ES-I3 (cell line): ENCODE data around the gene SNX3.

Experiments used
- H3K36me3 ChIP-seq: 2 replicates; pipeline ENCODE4 v1.6.1; 2013; ENCODE audit warnings: mild to moderate bottlenecking, low read length, control low read depth, moderate library complexity; ENCODE audit not compliant: insufficient read depth
- H3K4me1 ChIP-seq: 2 replicates; pipeline ENCODE4 v1.6.1; 2013; ENCODE audit warnings: mild to moderate bottlenecking, control low read depth, low read length; ENCODE audit not compliant: insufficient read depth
- H3K9ac ChIP-seq: 2 replicates; pipeline ENCODE4 v1.6.1; 2013; ENCODE audit warnings: low read depth, mild to moderate bottlenecking, low read length, moderate library complexity
- H3K9me3 ChIP-seq: 2 replicates; pipeline ENCODE4 v1.6.1; 2013; ENCODE audit warnings: mild to moderate bottlenecking, low read length, moderate library complexity; ENCODE audit not compliant: control insufficient read depth, insufficient read depth

SNX3 gene

DNA sequence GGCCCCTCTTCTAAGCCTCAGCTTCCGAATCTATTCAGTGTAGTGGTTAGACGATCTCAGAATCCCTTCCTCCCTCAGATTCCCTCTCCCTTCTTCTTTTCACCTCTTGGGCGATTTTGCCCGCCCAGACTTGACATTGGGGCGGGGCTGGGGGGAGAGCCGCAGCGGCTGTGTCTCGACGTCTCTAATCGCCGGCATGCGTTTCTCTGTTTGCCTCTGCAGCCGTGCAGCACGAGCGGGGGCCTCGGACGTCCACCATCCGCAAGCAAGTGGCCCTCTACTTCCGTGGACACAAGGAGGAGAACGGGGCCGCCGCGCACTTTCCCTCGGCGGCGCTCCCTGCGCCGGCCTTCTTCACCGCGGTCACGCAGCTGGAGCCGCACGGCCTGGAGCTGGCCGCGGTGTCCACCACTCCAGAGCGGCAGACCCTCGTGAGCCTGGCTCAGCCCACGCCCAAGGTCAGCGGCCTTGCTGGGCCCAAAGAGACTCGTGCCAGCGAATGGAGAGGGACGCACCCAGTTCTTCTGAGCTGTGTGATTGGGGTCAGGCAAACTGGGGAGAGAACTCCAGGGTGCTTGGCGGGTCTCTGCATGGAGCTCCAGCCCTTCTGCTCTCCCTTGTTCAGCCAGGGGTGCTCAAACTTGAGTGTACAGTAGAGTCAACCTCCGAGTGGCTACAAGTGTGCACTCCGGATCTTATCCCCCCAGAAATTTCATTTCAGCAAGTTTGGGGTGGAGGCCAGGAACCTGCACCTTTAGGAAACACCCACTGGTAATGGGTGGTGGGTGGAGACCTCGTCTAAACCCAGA lies 84.4 kb downstream of the SNX3 start:
- H3K9ac ChIP-seq: peak overlapping the region; percentile 42; the same call in 1 of the 2 replicates
- no peaks in the 10 kb centered on the region for H3K36me3 ChIP-seq
- H3K9me3 ChIP-seq: no peaks in the 10 kb centered on the region
- H3K4me1 ChIP-seq: peaks cover 15% of the 10 kb centered on the region

DNA sequence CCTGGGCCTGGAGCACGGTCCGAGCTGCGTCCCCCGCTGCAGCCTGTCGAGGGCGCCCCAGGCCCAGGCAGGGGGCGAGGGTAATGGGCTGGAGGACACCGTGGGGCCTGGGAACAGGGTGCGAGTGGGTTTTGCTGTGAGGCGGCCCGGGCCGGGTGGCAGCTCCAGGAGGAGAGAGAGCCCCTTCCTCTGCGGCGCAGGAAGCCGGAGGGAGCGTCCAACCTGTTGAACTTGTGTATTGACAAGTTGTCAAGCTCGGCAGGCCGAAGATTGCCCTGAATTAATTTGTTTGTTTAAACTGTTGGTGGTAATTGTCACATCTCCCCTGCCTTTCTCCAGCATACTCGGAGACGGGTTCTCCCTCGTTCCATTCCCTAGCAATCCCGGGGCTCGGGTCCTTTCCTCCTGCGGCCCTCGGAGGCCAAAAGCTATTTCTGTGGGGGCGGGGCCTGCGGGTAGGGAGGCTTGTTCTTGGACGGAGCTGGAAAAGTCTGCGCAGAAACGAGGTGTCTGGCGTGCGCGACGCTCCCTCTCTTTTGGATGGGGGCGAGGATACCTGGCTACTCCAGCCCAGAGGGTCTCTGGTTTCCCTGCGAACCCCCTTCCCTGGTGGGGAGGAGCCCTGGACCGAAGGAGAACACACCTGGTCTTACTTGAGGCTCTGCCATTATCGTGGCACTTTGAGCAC lies 85.1 kb downstream of the SNX3 start:
- Histone ChIP-seq H3K4me1 (peaks cover 15% of the 10 kb centered on the region), H3K36me3 (no peaks in the 10 kb centered on the region), H3K9ac (peak overlapping the region; percentile 42; the same call in 1 of the 2 replicates), H3K9me3 (no peaks in the 10 kb centered on the region)

DNA sequence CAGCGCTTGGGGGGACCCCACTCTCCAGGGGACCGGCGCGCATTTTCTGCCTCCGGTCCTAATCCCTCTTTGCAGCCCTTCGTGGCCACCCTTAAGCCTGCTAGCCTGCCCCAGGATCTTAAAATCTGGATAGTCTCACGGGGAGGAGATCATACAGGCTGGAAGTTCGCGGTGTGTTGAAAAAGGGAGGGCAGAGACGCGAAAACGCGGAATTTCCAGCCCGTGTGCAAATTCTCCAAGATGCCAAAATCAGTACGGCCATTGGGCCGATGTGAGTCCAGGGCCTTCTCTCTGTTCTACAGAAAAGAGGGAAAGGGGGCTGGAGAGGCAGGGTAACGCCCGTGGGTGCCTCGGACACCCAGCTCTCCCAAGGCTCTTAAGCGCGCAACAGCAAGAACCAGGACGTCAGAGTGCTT lies 85.7 kb downstream of the SNX3 start:
- no peaks in the 10 kb centered on the region for H3K36me3 ChIP-seq
- H3K9me3 ChIP-seq: no peaks in the 10 kb centered on the region

DNA sequence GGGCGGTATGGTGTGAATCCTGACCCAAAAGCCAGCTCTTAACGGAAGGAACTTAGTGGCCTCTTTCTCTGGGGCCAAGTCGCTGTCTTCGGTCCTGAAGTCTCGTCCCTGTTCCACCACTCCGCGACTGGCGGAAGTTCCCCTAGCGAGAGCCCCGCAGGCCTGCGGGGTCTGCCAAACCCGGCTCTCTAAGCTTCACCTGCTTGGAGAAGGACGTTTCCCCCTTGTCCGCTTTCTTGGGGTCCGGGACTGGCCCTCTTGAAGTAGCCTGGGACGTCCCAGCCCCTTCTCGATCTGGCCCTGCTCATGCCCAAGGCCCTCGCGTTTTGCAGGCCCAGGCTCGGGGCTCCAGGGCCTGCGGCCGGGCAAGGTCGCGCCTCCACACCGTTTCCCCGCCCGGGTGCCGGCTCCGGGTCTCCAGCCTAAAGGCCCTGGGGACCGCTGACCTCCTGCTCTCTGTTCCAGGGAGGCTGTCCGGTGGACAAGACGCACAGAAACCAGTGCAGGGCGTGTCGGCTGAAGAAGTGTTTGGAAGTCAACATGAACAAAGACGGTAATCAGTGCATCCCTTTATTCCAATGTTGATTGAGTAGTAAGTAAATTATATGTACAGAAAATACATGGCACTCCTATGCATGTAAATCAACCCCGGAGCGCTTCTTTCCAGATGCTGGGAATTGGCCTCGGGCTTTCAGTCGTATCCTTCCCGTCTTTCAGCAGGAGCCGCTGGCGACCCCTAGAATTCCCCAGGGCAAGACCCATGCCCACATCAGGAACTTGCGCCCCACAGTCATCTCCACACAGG lies 86.3 kb downstream of the SNX3 start:
- Histone ChIP-seq H3K4me1 (peaks cover 13% of the 10 kb centered on the region), H3K9me3 (no peaks in the 10 kb centered on the region), H3K9ac (no peak overlapping the region), H3K36me3 (no peaks in the 10 kb centered on the region)

More for the DNA sequence above, 85.7 kb downstream of the SNX3 start:
- Histone ChIP-seq H3K4me1 (peaks cover 16% of the 10 kb centered on the region), H3K9ac (peak overlapping the region; percentile 42; the same call in 1 of the 2 replicates)

DNA sequence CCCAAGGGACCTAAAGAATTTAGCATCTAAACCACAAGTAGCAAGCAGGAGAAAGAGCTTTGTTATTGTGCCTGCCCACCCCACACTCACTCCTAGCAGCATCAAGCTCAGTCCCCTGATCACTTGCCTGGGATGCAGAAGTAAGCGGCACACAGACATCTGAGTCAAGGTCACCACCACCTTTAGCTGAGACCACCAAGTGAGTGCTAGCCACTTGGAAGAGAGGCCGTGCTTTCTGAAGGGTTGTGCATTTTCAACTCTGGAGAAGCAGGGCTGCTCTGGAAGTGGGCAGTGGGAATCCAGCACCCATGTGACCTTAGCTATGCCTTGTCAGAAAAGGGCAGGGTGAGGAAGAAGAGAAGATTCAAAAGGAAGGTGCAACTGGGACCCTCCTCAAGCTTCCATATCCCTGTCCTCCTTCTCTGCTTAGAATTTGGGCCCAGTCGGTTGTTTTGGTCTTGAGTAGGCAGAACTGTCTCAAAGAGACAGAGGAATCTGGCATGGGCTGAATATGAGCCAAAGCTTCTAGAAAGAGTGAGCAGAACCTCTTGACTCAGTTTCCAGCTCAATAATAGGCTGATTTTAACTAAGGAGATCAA lies 88.8 kb downstream of the SNX3 start:
- Histone ChIP-seq H3K9me3 (no peaks in the 10 kb centered on the region), H3K36me3 (no peaks in the 10 kb centered on the region), H3K4me1 (peaks cover 2% of the 10 kb centered on the region; the same call in 1 of the 2 replicates), H3K9ac (no peak overlapping the region)

DNA sequence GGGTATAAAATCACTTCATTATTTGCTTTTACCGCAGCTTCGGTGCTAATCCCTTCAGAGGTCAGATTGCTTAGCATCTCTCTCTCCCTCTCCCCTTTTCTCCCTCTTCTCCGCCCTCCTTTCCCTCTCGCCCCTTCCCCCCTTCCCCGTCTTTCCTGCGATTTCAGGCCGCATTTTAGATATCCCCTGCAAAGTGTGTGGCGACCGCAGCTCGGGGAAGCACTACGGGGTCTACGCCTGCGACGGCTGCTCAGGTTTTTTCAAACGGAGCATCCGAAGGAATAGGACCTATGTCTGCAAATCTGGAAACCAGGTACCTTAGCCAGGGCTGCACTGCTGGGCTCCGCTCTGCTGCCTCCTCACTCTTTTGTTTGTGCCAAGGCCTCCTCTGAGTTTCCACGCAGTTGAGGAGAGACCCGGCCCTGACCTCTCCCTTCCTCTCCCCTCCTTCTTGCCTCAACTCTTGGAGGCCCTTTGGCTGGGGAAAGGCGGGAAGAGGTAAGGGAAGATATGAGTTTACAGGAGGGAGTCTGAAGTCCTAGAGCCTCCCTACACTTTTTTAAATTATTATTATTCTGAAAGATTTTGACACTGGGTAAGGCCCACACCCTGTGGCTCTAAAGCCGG lies 89.4 kb downstream of the SNX3 start:
- H3K9me3 ChIP-seq: no peaks in the 10 kb centered on the region
- H3K9ac ChIP-seq: no peak overlapping the region
- peaks cover 2% of the 10 kb centered on the region; the same call in 1 of the 2 replicates for H3K4me1 ChIP-seq
- no peaks in the 10 kb centered on the region for H3K36me3 ChIP-seq

DNA sequence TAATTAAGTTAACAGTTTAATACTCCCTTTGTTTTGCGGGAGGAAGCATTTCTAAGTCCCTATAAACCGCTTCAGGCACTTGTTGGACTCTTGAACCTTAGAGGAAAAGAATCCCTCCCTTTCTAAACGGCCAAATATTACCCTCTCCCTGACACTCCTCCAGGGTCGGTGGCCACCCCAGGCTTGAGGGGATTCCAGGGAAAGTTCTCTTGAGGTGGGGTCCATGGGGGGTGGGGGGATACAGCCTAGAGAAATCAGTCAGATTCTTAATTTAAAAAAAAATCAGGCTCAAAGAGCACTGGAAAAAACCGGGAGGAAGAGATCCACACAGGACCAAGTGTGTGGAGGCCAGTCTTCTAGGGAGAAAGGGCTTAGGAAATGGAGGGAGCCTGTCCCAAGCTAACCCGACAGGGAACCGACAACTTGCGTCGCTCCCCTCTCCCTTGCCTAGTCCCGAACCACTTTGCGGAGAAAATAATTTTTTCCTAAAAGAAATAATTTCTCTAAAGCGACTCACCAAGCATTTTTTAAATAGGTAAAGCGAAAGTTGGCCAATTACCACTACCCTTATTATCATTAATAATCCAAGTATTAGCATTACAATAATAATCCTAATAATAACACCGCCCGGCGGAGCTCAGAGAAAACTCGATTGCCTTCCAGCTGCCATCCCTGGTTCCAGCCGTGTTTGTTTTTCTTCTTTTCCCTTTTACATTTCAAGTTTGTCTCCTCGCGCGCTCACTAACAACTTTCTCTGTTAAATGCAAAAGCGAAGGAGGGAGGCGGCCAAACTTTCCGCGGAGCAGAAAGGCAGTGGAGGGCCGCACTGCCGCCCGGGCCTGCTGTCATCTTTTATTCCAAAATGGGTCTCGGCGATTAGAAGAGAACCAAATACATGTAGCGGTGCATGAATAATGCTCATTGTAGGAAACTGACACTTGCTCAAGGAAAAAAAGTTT lies 90.2 kb downstream of the SNX3 start:
- Histone ChIP-seq H3K9ac (no peak overlapping the region; the same call in 1 of the 2 replicates), H3K4me1 (peaks cover 2% of the 10 kb centered on the region; the same call in 1 of the 2 replicates), H3K36me3 (no peaks in the 10 kb centered on the region), H3K9me3 (no peaks in the 10 kb centered on the region)

DNA sequence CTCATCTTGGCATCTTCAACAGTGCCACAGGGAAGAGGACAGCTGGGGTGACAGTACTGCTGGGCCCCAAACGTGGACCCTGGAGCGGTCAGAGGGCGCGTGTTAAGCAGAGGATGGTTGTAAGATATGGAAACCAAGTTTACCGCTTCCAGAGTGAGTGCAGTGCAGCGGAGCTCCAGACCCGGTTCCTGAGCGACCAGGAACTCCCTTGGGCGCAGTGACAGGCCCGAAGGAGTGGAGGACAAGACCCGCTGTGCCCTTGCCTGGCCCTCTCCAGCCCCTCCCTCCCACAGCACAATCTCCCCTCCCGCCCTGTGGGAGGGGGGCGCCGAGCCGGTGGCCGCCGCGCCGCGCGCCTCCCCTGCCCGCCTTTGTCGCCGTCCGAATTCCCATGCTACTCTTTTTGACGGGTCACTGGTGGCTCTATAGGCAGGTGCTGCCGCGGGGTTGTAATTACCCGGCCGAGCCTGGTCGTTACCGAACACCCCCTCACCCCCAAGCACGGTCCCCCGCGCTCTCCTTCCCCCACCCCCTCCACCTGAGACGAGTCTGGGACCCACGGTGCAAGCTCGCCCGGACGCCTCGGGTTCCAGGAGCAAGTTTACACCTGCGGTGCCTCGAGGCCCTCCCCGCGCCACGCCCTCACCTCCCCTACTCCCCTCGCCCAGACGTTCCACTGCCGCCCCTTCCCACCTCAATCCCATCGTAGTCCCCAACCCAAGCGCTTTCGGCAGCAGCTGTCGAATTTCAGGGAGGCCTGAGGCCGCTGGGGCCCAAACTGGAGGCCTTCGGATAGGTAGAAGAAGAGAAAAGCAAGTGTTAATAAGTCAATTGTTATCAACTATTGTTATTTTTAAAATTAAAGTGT lies 91.1 kb downstream of the SNX3 start:
- Histone ChIP-seq H3K9ac (peak overlapping the region; percentile 29; the same call in 1 of the 2 replicates), H3K36me3 (no peaks in the 10 kb centered on the region), H3K9me3 (no peaks in the 10 kb centered on the region), H3K4me1 (peaks cover 2% of the 10 kb centered on the region; the same call in 1 of the 2 replicates)

DNA sequence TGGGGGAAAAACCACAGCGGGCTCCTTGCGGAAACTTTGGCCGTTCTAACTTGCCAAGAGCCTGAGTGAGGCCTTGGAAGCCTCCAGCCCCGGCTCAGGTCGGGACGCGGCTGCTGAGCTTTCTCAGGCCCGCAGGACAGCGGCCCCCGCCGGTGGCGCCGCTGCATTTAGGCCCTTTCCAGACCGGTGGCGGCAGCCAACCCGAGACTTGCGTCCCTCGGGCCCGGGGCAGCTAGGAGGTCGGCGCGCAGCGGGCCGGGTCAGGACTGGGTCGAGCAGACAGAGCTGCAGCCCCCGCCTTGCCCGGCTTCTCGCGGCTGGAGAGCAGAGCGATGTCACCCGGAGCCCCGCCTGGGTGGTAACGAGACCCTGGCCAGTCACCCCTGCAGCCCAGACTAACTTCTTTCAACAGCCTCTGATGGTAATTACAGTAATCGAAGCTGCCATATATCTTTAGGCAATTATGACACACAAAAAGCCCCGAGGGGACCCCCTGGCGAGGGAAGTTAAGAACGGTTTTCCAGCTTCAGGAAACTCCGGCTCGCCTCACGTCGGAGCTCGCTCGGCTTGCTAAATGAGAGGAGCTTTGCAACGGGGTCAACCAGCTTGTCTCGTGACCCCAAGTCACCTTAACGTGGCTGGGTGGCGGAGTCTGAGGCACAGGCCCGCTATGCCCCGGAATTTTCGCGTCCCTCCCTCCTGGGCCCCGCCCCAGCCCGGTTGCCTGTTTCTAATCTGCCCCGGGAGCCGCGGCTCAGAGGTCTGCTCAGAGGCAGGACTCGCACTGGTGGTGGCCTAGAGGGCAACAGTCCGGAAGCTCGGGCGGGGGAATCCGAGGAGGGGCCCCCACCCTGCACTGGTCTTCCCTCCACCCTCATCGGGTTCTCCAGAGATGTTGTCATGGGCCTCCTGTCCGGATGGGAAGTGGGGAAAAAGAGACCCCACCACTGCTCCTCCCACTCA lies 92.1 kb downstream of the SNX3 start:
- H3K36me3 ChIP-seq: no peaks in the 10 kb centered on the region
- H3K9me3 ChIP-seq: no peaks in the 10 kb centered on the region
- H3K4me1 ChIP-seq: peaks cover 5% of the 10 kb centered on the region; the same call in 1 of the 2 replicates
- H3K9ac ChIP-seq: peak overlapping the region; percentile 29; the same call in 1 of the 2 replicates

DNA sequence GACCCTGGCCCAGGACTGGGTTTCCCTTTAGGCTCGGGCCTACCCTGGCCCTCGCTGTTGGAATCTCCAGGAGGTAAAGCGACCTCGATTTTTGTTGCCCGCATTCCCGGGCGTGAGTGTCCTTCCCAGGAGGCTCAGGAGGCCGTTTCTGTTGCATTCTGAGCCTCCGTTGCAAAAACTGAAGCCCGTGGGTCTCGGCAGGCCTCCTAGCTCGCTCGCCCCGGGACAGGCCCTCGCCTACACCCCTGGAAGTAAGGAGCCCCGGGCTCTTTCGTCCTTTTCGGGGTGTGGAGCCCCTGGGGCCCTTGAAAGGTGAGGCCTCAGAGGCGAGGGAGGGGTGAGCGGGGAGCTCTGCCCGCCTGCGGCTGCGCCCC lies 92.8 kb downstream of the SNX3 start:
- no peaks in the 10 kb centered on the region for H3K9me3 ChIP-seq
- no peaks in the 10 kb centered on the region for H3K36me3 ChIP-seq
- H3K9ac ChIP-seq: peak overlapping the region; percentile 29; the same call in 1 of the 2 replicates
- peaks cover 8% of the 10 kb centered on the region; the same call in 1 of the 2 replicates for H3K4me1 ChIP-seq

DNA sequence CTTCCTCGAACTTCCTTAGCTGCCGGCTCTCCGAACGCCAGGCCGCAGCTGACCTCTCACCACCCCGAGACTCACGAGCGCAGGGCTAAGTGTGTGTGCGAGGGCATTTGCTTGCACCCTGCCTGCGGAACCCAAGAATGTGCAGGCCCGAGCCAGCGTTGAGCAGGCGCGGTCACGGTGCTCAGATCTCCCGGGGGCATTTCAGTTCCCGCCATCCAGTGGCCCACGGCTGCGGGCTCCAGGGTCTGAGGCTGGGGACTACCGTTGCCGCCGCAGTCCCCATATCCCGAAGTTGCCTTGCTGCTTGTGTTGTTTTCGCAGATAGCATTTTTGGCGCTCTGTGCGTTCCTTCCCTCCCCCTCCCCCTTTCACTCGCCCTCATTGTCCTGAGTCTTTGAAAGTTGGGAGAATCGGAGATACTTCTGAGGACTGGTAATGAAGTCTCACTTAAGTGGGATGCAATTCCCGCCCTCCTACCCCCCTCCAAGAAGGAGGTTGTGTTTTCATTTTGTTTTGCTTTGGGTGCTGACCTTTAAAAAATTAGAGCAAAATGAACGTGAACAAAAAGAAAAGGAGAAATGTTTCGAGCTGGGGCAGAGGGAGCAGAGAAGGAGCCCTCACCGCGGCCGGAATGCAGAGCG lies 93.3 kb downstream of the SNX3 start:
- no peaks in the 10 kb centered on the region for H3K36me3 ChIP-seq
- H3K9ac ChIP-seq: peak overlapping the region; percentile 29; the same call in 1 of the 2 replicates
- no peaks in the 10 kb centered on the region for H3K9me3 ChIP-seq
- peaks cover 8% of the 10 kb centered on the region; the same call in 1 of the 2 replicates for H3K4me1 ChIP-seq
